Sciatic nerve (tissue), 2 donors: ENCODE measurements around the gene SH3BGRL. TPM values are rescaled to one million over a fixed set of nuclear protein-coding genes. Genes with fewer than 3 reads are reported as not detected.
"Not testable (repeated sequence)": the region's sequence is repeated elsewhere in the genome, so short reads cannot be mapped to it uniquely, and the experiment has no call there.

Experiments used
- ATAC-seq: fragments of 200-7000 bp; cut with Tn5 transposase; one replicate; pipeline ENCODE4 v1.9.1; 2020; ENCODE audit warnings: mild to moderate bottlenecking, moderate library complexity
- DNase-seq: peaks from one replicate; pipeline ENCODE4 v3.0.0-alpha.2; 2020; ENCODE audit warnings: low spot score
- intact Hi-C: fragments of 100-400 bp; cut with DNase I; formaldehyde crosslinking; loops from one replicate; pipeline ENCODE4 v1.14.2; 2022
- total RNA-seq: library from RNA; stranded (reverse); fragmentation: NEBNext Ultra II Directional; extraction: Animal tissue kit (Norgen Biotek cat#: 25700); gene quantifications from one replicate; pipeline ENCODE4 v1.2.1, GENCODE V29; 2021
- donor health status: DM: no; HTN: no; CAD: no.
- donor health status: DM: no; HTN: no; CAD: no.

Gene SH3BGRL
- total RNA-seq, 1 donor from 2014 or later: 124 TPM

DNA sequence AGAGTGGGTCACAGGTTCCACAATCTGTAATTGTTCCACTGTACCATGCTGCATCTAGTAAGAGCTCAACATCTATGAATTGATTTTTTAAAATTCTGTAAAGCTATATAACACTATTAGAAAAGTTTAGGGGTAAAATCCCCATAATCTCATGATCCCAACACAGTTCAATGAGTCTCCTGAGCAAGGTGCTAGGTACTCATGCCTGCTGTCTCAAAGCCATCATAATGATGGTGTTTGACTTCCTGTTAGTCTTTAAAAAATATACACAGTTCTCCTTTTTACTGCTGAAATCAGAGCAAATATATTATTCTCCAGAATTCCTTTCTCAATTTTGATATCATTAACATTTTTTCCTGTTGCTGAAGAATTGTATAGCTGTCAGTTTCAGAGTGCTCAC lies 55.9 kb downstream of the SH3BGRL start:
- intact Hi-C loops: no loop called here
- ATAC-seq: no peak
- DNase-seq: no peak

DNA sequence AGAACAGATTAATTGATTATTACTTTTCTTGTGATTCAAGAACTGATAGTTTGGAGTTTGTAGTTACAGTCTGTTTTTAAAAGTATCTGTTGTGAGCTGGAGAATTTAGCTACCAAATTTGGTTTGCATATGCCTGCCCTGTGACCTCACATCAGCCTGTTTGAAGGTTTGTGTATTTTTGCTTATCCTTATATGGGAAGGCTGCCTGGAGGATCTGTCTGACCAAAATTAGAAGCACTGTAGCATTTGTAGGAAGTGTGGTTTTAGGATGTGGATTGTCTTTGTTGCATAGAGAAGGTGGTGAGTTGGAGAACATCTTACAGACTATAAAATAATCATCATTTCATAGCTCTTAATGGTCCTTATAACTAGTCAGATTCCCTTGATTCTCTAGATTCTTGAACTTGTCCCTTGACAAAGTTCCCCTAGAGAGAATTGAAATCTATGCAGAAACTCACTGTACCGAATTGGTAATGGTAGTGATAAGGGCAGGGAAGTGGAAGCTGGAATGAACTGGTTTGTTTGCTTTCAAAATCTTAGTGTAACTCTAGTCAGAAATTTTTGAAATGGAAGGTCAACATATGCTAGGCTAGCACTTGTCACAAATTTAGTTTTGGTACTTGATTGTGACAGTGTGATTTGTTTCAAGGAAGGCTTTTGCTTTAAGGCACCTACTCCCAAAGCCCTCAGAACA lies 57.3 kb downstream of the SH3BGRL start:
- peak; percentile 34 for ATAC-seq
- intact Hi-C loops: no loop called here
- DNase-seq: no peak

DNA sequence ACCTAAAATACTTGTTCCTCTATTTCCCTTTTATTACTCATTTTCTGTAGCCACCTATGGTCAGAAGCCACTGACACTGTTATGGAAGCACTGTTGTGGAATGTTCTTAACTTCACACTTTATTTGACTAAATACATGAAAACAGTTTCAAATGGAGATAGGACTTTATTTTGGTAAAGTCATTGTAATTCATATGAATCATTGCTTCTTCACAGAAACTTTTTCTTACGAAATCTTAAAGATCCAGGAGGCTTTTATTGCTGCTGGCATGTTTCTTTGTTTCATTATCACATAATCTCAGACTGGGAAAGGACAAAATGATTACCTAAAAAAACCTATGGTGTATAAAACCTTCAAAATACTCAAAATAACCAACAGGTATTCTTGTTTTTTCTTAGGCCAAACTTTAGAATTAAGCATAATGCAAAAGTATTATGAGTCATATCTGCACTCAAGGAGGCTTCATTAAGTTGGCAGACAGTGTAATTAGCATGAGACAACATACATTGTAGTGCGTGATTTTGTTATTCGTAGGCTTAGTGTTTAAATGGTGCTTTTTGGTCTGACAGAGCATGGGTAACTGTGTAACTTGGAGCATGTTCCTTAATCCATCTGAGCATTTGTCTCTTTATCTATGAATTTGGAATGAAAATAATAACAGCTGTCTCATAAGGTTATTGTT lies 58.0 kb downstream of the SH3BGRL start:
- intact Hi-C loops: no loop called here
- DNase-seq: no peak
- no peak for ATAC-seq

DNA sequence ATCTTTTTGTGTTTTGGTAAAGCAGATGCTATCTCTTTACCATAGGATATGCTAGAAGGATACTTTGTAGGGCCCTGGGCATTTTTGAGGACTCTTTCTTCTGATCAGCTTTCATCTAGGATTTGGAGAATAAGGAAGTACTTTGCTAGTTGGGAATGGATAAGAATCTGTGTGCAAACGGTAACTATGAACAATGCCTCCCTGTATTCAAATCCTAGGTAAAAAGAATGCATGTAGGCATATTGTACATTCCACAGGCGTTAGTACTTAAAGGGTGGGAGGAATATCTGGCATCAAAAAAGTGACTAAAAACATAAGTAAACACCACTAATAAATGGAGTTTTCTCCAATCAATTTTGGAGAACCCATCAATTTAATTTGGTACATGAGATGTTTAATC lies 59.7 kb downstream of the SH3BGRL start:
- intact Hi-C loops: no loop called here
- DNase-seq (no peak), ATAC-seq (no peak)

DNA sequence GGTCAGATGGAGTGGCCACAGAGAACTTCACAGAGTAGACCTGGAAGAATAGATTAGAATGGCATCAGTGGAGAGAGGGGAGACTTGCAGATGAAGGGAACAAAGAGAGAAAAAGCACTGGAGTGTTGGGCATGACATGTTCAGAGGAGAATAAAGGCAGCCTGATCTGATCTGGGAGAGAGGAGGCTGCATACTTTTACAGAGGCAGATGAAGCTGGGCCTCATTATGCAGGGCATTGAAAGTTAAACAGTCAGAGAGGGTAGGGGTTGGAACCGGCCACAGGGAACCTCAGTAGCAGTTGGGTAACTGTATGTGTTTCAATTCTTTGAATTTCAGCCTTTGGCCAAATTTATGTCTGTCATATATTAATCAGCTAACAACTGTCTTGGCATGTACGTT lies 61.2 kb downstream of the SH3BGRL start:
- intact Hi-C loops: no loop called here
- no peak for ATAC-seq
- no peak for DNase-seq

DNA sequence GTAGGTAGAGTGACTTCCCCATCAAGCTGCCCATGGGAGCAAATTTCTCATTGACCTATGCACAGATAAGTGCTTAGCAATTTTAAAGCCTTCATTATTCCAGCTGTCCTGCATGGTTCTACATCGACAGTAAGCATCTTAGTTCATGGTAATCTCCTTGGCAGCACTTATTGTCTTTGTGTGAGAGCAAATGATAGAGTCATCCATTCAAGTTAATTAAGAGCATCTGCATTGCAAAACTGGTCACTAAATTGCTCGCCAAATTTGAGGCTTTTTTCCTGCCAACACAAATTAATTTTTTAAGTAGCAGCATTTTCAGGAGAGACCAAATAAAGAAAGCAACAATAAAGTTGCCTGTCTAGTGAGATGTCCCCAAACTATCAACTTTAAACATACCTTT lies 76.7 kb downstream of the SH3BGRL start:
- ATAC-seq: no peak
- no peak for DNase-seq
- intact Hi-C loops: no loop called here

DNA sequence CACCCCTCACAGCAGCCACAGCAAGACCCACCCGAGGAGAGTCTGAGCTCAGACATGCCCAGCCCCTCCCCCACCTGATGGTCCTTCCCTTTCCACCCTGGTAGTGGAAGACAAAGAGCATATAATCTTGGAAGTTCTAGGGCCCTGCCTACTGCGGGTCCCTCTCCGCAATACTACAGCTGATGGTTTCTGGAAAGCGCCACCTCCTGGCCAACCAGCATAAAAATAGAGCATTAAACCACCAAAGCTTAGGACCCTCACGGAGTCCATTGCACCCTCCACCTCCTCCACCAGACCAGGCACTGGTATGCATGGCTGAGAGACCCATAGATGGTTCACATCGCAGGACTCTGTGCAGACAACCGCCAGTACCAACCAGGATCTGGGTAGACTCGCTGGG lies 78.2 kb downstream of the SH3BGRL start:
- DNase-seq (no peak), ATAC-seq (no peak)
- intact Hi-C loops: no loop called here

DNA sequence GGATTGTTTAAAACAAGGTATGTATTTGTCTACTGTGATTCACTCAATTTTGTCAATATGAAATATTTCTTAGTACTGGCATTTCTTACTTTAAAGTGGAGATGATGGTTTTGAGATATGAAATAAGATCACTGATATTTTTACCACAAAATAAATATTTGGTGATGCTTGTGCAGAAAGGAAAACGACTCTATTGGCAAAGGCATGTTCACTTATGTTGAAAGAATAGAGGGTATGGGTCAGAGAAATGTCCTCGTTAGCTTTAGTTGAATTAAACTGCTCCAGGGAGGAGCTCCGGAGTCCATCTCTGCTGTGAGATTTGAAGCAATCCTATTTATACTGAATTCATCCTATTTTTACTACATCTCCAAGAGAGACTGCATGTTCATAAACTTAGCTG lies 84.2 kb downstream of the SH3BGRL start:
- ATAC-seq (no peak), DNase-seq (no peak)
- intact Hi-C loops: no loop called here

DNA sequence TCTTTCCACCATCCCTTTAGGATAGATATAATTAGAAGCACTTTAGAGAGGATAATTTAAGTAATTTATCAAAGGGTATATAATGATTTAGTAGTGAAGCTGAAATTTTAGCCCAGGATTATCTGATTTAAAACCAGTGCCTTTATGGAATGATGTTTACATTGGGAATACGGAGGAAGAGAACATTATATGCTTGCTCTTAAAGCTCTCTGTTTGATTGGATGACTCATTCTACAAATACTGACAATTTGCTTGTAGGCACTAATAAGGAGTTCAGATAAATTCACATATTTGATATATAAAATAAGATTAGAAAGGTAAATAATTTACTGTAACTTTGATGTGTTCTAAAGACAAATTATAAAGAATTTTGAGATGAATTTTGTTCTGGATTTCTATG lies 84.7 kb downstream of the SH3BGRL start:
- ATAC-seq (no peak), DNase-seq (no peak)
- intact Hi-C loops: no loop called here

DNA sequence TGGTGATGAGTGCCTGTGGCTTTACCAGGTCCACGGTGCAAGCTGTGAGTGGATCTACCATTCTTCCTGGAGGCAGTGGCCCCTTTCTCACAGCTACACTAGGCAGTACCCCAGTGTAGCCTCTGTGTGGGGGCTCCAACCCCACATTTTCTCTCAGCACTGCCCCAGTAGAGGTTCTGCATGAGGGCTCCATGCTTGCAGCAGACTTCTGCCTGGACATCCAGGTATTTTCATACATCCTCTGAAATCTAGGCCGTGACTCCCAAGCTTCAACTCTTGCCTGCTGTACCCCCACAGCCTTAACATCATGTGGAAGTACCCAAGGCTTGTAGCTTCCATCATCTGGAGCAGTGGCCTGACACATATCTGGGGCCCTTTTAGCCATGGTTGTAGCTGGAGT lies 90.1 kb downstream of the SH3BGRL start:
- ATAC-seq: no peak
- intact Hi-C loops: no loop called here
- no peak for DNase-seq

DNA sequence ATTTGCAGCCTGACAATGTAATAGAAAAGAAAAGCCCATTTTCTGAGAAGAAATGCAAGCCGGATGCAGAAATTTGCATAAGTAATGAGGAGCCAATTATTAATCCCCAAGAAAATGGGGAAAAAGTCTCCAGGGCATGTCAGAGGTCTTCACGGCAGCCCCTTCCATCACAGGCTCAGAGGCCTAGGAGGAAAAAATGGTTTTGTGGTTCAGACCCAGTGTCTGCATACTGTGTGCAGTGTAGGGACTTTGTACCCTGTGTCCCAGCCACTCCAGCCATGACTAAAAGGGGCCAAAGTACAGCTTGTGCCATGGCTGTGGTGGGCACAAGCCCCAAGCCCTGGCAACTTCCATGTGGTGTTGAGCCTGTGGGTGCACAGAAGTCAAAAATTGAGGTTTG lies 92.2 kb downstream of the SH3BGRL start:
- intact Hi-C loops: no loop called here
- no peak for DNase-seq
- ATAC-seq: no peak

DNA sequence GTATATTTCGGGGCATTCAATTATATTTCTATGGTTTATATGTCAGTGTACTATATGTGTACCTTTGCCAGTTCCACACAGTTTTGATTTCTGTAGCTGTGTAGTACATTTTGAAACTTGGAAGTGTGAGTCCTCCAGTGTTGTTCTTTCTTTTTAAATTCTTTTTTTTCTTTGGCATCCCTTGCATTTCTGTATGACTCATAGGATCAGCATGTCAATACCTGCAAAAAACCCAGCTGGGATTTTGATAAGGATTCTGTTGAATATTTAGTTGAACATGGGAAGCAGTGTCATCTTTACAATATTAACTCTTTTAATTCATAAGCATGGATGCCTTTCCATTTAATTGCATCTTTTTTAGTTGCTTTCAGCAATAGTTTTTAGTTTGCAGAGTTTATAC lies 100.0 kb downstream of the SH3BGRL start:
- DNase-seq (no peak), ATAC-seq (no peak)
- intact Hi-C loops: no loop called here

DNA sequence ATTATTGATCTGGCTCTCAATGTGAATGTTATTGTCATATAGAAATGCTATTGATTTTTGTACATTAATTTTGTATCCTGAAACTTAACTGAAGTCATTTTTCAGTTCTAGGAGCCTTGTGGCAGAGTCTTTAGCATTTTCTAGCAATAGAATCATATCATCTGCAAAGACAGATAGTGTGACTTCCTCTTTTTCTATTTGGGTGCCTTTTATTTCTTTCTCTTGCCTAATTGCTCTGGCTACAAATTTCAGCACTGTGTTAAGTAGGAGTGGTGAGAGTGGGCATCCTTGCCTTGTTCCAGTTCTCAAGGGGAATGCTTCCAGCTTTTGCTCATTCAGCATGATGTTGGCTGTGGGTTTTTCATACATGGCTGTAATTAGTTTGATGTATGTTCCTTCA lies 102.7 kb downstream of the SH3BGRL start:
- ATAC-seq (no peak), DNase-seq (no peak)
- intact Hi-C loops: no loop called here

DNA sequence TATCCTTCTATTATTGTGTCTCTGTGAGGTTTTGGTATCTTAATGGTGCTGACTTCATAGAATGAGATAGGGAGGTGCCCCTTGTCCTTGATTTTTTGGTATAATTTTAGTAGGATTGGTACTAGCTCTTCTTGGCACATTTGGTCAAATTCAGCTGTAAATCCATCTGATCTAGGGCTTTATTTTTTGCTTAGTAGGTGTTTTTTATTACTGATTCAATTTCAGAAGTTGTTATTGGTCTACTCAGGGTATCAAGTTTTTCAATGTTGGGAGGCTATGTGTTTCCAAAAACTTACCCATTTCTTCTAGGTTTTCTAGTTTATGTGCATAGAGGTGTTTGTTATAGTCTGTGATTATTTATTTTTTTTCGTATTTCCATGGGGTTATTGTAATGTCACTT lies 103.3 kb downstream of the SH3BGRL start:
- no peak for ATAC-seq
- no peak for DNase-seq
- intact Hi-C loops: no loop called here

DNA sequence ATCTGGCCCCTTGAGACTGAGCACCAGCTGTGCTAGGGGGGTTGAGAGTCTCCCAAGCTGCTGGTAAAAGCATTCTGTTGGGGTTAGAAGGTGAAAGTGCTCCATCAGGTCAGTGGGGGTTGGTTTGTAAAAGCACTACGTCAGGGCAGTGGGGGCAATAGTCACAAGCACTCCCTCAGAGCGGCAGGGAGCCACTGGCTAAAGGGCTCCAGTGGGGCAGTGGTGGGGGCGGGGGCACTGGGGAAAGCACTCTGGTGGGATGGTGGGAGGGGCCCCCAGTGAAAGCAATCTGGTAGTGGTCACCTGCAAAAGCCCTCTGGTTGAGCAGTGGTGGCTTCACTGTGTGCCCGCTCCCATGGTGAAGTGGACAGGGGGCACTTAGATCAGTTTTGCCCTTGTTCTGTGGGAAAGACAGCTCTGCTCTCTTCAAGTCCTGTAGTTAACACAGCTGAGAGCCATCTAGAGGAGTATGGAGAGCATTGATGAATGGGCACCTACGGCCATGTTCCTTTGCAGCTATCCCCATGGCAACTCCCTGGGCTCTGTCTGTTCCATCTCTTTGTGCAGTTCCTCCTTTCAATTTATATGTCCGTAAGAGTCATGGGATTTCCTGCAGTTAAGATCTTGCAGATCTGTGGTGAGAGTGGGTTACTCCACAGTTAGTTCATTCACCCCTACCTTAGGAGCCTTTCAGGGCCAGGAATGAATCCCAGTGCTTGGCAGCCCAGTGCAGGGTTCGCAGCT lies 106.4 kb downstream of the SH3BGRL start:
- ATAC-seq (no peak), DNase-seq (no peak)
- intact Hi-C loops: no loop called here

DNA sequence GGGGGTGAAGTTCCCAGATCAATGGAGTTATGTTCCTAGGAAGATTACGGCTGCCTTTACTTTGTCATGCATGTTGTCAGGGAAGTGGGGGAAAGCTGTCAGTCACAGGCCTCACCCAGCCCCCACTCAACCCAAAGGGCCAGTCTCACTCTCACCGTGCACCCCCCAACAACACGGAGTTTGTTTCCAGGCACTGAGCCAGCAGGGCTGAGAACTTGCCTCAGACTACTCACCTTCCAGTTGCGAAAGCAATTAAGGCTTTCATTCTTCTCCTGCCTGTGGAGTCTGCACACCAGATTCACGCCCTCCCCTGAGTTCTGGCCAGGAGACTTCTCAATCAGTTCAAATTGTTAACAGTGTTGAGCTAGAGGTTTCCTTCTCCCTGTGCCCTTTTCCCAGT lies 114.3 kb downstream of the SH3BGRL start:
- intact Hi-C loops: no loop called here
- DNase-seq: no peak
- ATAC-seq: no peak

DNA sequence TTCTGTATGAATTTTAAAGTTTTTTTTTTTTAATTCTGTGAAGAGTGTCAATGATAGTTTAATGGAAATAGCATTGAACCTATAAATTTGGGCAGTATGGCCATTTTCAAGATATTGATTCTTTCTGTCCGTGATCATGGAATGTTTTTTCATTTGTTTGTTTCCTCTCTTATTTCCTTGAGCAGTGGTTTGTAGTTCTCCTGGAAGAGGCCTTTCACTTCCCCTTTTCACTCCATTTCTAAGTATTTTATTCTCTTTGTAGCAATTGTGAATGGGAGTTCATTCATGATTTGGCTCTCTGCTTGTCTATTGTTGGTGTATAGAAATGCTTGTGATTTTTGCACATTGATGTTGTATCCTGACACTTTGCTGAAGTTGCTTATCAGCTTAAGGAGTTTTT lies 129.8 kb downstream of the SH3BGRL start:
- DNase-seq, intact Hi-C loops, ATAC-seq: not testable (repeated sequence)

DNA sequence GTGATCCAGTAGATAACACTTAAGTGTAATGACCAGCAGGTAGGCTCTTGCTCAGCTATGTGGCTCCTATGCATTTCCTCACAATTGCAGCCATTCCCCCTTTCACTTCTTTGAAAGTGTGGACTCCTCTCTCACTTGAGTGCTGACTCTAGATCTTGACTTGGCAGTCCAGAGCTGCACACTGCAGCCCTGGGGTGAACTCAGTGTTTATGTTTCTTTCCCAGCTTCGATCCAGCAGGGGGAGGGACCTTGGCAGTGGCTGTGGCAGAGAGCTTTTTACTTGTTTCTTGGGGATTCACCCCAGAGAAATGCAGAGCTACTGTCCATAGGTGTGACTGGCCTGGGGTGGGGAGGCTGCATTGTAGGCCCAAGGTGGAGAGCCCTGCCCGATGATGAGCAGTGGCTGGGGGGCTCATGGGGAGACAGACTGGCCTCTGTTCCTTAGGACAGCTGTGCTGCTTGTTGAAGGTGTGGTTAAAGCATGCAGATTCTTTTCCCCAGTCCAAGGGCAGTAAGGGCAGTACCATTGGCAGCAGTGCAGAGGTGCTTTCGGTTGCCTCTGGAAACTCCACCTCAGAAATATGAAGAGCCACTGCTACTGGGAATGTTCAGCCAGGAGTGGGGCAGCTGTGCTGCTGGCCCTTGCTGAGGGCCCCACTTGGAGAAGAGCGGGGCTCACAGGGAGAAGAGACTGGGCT lies 134.7 kb downstream of the SH3BGRL start:
- ATAC-seq: peak; percentile 77
- DNase-seq: peak; percentile 36
- intact Hi-C loops: no loop called here

DNA sequence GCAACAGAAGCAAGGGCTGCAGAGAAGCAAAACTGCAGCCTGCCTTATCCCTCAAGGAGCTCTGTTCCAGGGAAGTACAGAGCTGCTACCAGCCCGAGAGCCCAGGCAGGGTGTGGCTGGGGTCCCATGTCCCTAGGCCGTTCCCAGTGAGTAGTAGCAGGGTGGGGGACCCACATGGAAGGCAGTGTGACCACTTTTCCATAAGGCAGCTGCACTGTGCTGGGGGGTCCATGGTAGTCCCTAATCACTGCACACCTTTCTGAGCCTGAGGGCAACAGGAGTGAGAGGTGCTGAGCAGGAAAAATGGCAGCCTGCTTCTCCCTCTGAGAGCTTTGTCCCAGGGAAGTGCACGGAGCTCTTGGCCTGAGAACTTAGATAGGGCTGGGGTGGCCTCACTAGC lies 135.9 kb downstream of the SH3BGRL start:
- DNase-seq (peak; percentile 34), ATAC-seq (no peak)
- intact Hi-C loops: no loop called here

DNA sequence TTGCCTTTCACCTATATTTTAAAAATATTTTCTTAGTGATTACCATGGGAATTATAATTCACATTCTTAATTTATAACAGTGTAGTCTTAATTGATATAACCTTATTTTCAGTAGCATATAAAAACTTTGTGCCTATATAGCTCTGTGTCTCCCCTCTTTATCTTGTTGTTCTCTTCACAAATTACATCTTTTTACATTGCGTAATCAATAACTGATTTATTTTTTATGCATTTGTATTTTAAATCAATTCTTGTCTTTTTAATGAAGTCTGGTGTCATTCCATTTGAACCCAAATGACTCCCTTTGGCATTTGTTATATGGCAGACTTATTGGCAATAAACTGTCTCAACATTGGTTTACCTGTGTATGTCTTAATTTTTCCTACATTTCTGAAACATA lies 137.0 kb downstream of the SH3BGRL start:
- intact Hi-C loops: no loop called here
- no peak for DNase-seq
- ATAC-seq: no peak
